Astrocyte (in vitro differentiated cells and primary cell): ENCODE results near the gene P2RX1. TPM values are rescaled to one million over a fixed set of nuclear protein-coding genes. Genes with fewer than 3 reads are reported as not detected.

Experiments used
- DNase-seq: peaks from one replicate; pipeline ENCODE4 v3.0.0-alpha.2; 2010; ENCODE audit warnings: low read depth
- FAIRE-seq: peaks from 2 replicates; lab custom pipeline; 2011; peaks lifted over from hg19 to GRCh38; lab: Jason Lieb, UNC
- H2AFZ ChIP-seq: 2 replicates; pipeline ENCODE4 v1.6.0; 2012; ENCODE audit warnings: low read depth, low read length, inconsistent platforms
- H3K27ac ChIP-seq: 2 replicates; pipeline ENCODE4 v1.5.1; 2011; ENCODE audit warnings: low read depth, low read length, inconsistent platforms
- H3K27me3 ChIP-seq: 2 replicates; pipeline ENCODE4 v1.6.0; 2011; ENCODE audit warnings: low read length, inconsistent platforms; ENCODE audit not compliant: insufficient read depth
- H3K36me3 ChIP-seq: 2 replicates; pipeline ENCODE4 v1.5.1; 2011; ENCODE audit warnings: low read length, inconsistent platforms; ENCODE audit not compliant: insufficient read depth
- H3K4me1 ChIP-seq: 2 replicates; pipeline ENCODE4 v1.5.1; 2011; ENCODE audit warnings: low read length, inconsistent platforms; ENCODE audit not compliant: insufficient read depth
- H3K4me2 ChIP-seq: 2 replicates; pipeline ENCODE4 v1.6.0; 2012; ENCODE audit warnings: low read length, inconsistent platforms
- H3K4me3 ChIP-seq: 2 replicates; pipeline ENCODE4 v1.5.1; 2011; ENCODE audit warnings: low read depth, mild to moderate bottlenecking, low read length, inconsistent platforms; ENCODE audit not compliant: insufficient read depth
- H3K79me2 ChIP-seq: 2 replicates; pipeline ENCODE4 v1.6.0; 2012; ENCODE audit warnings: mild to moderate bottlenecking, low read length, inconsistent platforms; ENCODE audit not compliant: insufficient read depth
- H3K9ac ChIP-seq: 2 replicates; pipeline ENCODE4 v1.6.0; 2012; ENCODE audit warnings: mild to moderate bottlenecking, low read length, inconsistent platforms
- H3K9me3 ChIP-seq: 2 replicates; pipeline ENCODE4 v1.5.1; 2012; ENCODE audit warnings: low read depth, mild to moderate bottlenecking, low read length, inconsistent platforms; ENCODE audit not compliant: insufficient read depth
- H4K20me1 ChIP-seq: 2 replicates; pipeline ENCODE4 v1.6.0; 2012; ENCODE audit warnings: low read length, inconsistent platforms; ENCODE audit not compliant: insufficient read depth
- H3K27ac Mint-ChIP-seq: one replicate; pipeline ENCODE4 v1.8.0; 2021; ENCODE audit warnings: mild to moderate bottlenecking, mixed read lengths; ENCODE audit not compliant: unreplicated experiment
- H3K27me3 Mint-ChIP-seq: one replicate; pipeline ENCODE4 v1.8.0; 2021; ENCODE audit warnings: low read depth, mixed read lengths; ENCODE audit not compliant: unreplicated experiment
- H3K36me3 Mint-ChIP-seq: one replicate; pipeline ENCODE4 v1.8.0; 2021; ENCODE audit warnings: low read depth, mixed read lengths; ENCODE audit not compliant: unreplicated experiment
- H3K4me1 Mint-ChIP-seq: one replicate; pipeline ENCODE4 v1.8.0; 2021; ENCODE audit warnings: low read depth, mixed read lengths; ENCODE audit not compliant: unreplicated experiment
- H3K4me3 Mint-ChIP-seq: one replicate; pipeline ENCODE4 v1.8.0; 2021; ENCODE audit warnings: mild to moderate bottlenecking, moderate library complexity, mixed read lengths; ENCODE audit not compliant: unreplicated experiment
- H3K9me3 Mint-ChIP-seq: one replicate; pipeline ENCODE4 v1.8.0; 2021; ENCODE audit warnings: mild to moderate bottlenecking, mixed read lengths; ENCODE audit not compliant: unreplicated experiment
- CTCF ChIP-seq: IDR thresholded peaks from 2 replicates; pipeline ENCODE4 v1.5.1; 2011; ENCODE audit warnings: low read depth, mild to moderate bottlenecking, inconsistent platforms, low read length, moderate library complexity; ENCODE audit not compliant: insufficient read depth
- EZH2 ChIP-seq: IDR thresholded peaks from 2 replicates; pipeline ENCODE4 v1.6.1; 2012; ENCODE audit warnings: mild to moderate bottlenecking, low read length, inconsistent platforms; ENCODE audit not compliant: insufficient read depth
- total RNA-seq: library from RNA; stranded (reverse); gene quantifications from 2 replicates; pipeline ENCODE4 v1.2.1, GENCODE V29; 2021

P2RX1 gene
- total RNA-seq, 1 donor from 2014 or later, result not detected

- Histone ChIP-seq H3K4me1 (peaks cover 20% of the 10 kb centered on the region), H3K27me3 (peaks cover 26% of the 10 kb centered on the region), H2AFZ (no peak overlapping the region), H3K36me3 (no peaks in the 10 kb centered on the region), H3K4me2 (no peak overlapping the region), H3K4me3 (no peak overlapping the region), H3K9ac (no peak overlapping the region), H3K9me3 (no peaks in the 10 kb centered on the region), H3K79me2 (no peaks in the 10 kb centered on the region), H3K27ac (no peak overlapping the region), H4K20me1 (peaks cover 7% of the 10 kb centered on the region)
- H3K9me3 Mint-ChIP-seq, result no peaks in the 10 kb centered on the region
- DNase-seq (peak; percentile 34), FAIRE-seq (no peak)
- H3K36me3 Mint-ChIP-seq, result no peaks in the 10 kb centered on the region
- H3K4me3 Mint-ChIP-seq, result no peak overlapping the region
- no peak overlapping the region for H3K27ac Mint-ChIP-seq
- H3K4me1 Mint-ChIP-seq, result peaks cover 5% of the 10 kb centered on the region
- TF ChIP-seq EZH2 (no peak), CTCF (no peak)
- peaks cover 62% of the 10 kb centered on the region for H3K27me3 Mint-ChIP-seq
These were observed 44.5 kb upstream of the P2RX1 start for GRCh38 chr17:3960764-3961163.

- H3K27me3 ChIP-seq, result peaks cover 21% of the 10 kb centered on the region
- FAIRE-seq (no peak), DNase-seq (no peak)
- H4K20me1 ChIP-seq, result peaks cover 7% of the 10 kb centered on the region
- Mint-ChIP-seq H3K36me3 (no peaks in the 10 kb centered on the region), H3K27me3 (peaks cover 60% of the 10 kb centered on the region), H3K4me1 (peaks cover 2% of the 10 kb centered on the region), H3K4me3 (no peak overlapping the region), H3K9me3 (no peaks in the 10 kb centered on the region), H3K27ac (no peak overlapping the region)
- H3K4me1 ChIP-seq, result peaks cover 20% of the 10 kb centered on the region
- no peaks in the 10 kb centered on the region for H3K79me2 ChIP-seq
- no peak overlapping the region for H2AFZ ChIP-seq
- H3K4me3 ChIP-seq, result no peak overlapping the region
- H3K4me2 ChIP-seq, result no peak overlapping the region
- TF ChIP-seq EZH2 (no peak), CTCF (no peak)
- H3K36me3 ChIP-seq, result no peaks in the 10 kb centered on the region
- H3K9ac ChIP-seq, result no peak overlapping the region
- H3K27ac ChIP-seq, result no peak overlapping the region
- H3K9me3 ChIP-seq, result no peaks in the 10 kb centered on the region
These were observed 43.8 kb upstream of the P2RX1 start for GRCh38 chr17:3959921-3960601.

GRCh38 chr17:3959295-3959899 lies 43.1 kb upstream of the P2RX1 start:
- Mint-ChIP-seq H3K36me3 (no peaks in the 10 kb centered on the region), H3K27ac (peak overlapping the region; percentile 10), H3K4me1 (no peaks in the 10 kb centered on the region), H3K4me3 (no peak overlapping the region), H3K27me3 (peaks cover 59% of the 10 kb centered on the region), H3K9me3 (no peaks in the 10 kb centered on the region)
- peak overlapping the region; percentile 30 for H3K4me2 ChIP-seq
- H3K9ac ChIP-seq, result no peak overlapping the region
- peaks cover 13% of the 10 kb centered on the region for H3K4me1 ChIP-seq
- no peaks in the 10 kb centered on the region for H3K36me3 ChIP-seq
- no peaks in the 10 kb centered on the region for H3K79me2 ChIP-seq
- H3K4me3 ChIP-seq, result no peak overlapping the region
- FAIRE-seq (no peak), DNase-seq (peak; percentile 53)
- no peak overlapping the region for H3K27ac ChIP-seq
- TF ChIP-seq EZH2, result no peak
- TF ChIP-seq CTCF, result no peak
- no peak overlapping the region for H2AFZ ChIP-seq
- H3K9me3 ChIP-seq, result no peaks in the 10 kb centered on the region
- peaks cover 7% of the 10 kb centered on the region for H4K20me1 ChIP-seq
- H3K27me3 ChIP-seq, result peaks cover 20% of the 10 kb centered on the region
